GM18858 (cell line): Measurements from ENCODE around the gene ARHGEF40.

Experiments used
- ATAC-seq: cut with Tn5 transposase; IDR thresholded peaks from one replicate; pipeline ENCODE4 v1.9.1; 2021; ENCODE audit not compliant: unreplicated experiment

ARHGEF40 gene

GRCh38 chr14:21096438-21096837 lies 26.3 kb downstream of the ARHGEF40 start:
- ATAC-seq: no peak

GRCh38 chr14:21096978-21097635 lies 27.0 kb downstream of the ARHGEF40 start:
- ATAC-seq: no peak

- no peak for ATAC-seq
Measured at GRCh38 chr14:21097636-21098075, 27.6 kb downstream of the ARHGEF40 start.

- no peak for ATAC-seq
Measured at GRCh38 chr14:21098076-21098891, 28.2 kb downstream of the ARHGEF40 start, which contains the start of gene ZNF219. Gene ZNF219, minus strand, starts transcription at chr14:21098655. Its CDS starts 5,064 bp downstream, at chr14:21093591.

- ATAC-seq: no peak
Measured at GRCh38 chr14:21098892-21099595, 28.9 kb downstream of the ARHGEF40 start.

- ATAC-seq: no peak
Measured at GRCh38 chr14:21099596-21099985, 29.5 kb downstream of the ARHGEF40 start.

- no peak for ATAC-seq
Measured at GRCh38 chr14:21100931-21101330, 30.8 kb downstream of the ARHGEF40 start, which contains the start of gene TMEM253. Gene TMEM253, plus strand, starts transcription at chr14:21101066. Its CDS starts 278 bp downstream, at chr14:21101344.

GRCh38 chr14:21101802-21102413 lies 31.8 kb downstream of the ARHGEF40 start:
- no peak for ATAC-seq

- no peak for ATAC-seq
Measured at GRCh38 chr14:21102521-21103410, 32.7 kb downstream of the ARHGEF40 start.

GRCh38 chr14:21103411-21103709 lies 33.3 kb downstream of the ARHGEF40 start:
- no peak for ATAC-seq

- peak; percentile 83 for ATAC-seq
Measured at GRCh38 chr14:21103710-21104447, 33.8 kb downstream of the ARHGEF40 start.

- peak; percentile 35 for ATAC-seq
Measured at GRCh38 chr14:21104448-21105060, 34.5 kb downstream of the ARHGEF40 start.

GRCh38 chr14:21105095-21105494 lies 35.0 kb downstream of the ARHGEF40 start:
- no peak for ATAC-seq

GRCh38 chr14:21106176-21106497 lies 36.0 kb downstream of the ARHGEF40 start:
- ATAC-seq: no peak

- ATAC-seq: no peak
Measured at GRCh38 chr14:21106498-21107282, 36.6 kb downstream of the ARHGEF40 start.

- ATAC-seq: no peak
Measured at GRCh38 chr14:21107283-21107800, 37.2 kb downstream of the ARHGEF40 start.

- ATAC-seq: no peak
Measured at GRCh38 chr14:21108791-21109190, 38.7 kb downstream of the ARHGEF40 start.
